Measurements from ENCODE around the gene SHFL.

Gene SHFL

GRCh38 chr19:10122045-10122444, 35.9 kb downstream of the SHFL start:
- Histone ChIP-seq H3K27ac (no peak overlapping the region), H3K4me2 (no peak overlapping the region), H3K4me3 (IDR thresholded peaks at IDR 0.05; ENCODE audit: insufficient read depth, low read depth, low read length) (no peak overlapping the region), H3K36me3 (ENCODE audit: insufficient read depth) (no peaks in the 10 kb centered on the region), H3K9ac (no peak overlapping the region), H3K79me2 (ENCODE audit: insufficient read depth, low read depth) (peaks cover 12% of the 10 kb centered on the region; the same call in 1 of the 2 replicates), H3K4me1 (ENCODE audit: low read depth, poor library complexity, severe bottlenecking) (peaks cover 2% of the 10 kb centered on the region), H3K27me3 (ENCODE audit: insufficient read depth, low read depth) (no peaks in the 10 kb centered on the region), H2AFZ (ENCODE audit: low read depth) (no peak overlapping the region), H4K20me1 (ENCODE audit: insufficient read depth) (no peaks in the 10 kb centered on the region)
- TF ChIP-seq, protein P1, sequence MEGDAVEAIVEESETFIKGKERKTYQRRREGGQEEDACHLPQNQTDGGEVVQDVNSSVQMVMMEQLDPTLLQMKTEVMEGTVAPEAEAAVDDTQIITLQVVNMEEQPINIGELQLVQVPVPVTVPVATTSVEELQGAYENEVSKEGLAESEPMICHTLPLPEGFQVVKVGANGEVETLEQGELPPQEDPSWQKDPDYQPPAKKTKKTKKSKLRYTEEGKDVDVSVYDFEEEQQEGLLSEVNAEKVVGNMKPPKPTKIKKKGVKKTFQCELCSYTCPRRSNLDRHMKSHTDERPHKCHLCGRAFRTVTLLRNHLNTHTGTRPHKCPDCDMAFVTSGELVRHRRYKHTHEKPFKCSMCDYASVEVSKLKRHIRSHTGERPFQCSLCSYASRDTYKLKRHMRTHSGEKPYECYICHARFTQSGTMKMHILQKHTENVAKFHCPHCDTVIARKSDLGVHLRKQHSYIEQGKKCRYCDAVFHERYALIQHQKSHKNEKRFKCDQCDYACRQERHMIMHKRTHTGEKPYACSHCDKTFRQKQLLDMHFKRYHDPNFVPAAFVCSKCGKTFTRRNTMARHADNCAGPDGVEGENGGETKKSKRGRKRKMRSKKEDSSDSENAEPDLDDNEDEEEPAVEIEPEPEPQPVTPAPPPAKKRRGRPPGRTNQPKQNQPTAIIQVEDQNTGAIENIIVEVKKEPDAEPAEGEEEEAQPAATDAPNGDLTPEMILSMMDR (conservative IDR thresholded peaks at IDR 0.05; ENCODE audit: low read depth, low read length): no peak

DNA sequence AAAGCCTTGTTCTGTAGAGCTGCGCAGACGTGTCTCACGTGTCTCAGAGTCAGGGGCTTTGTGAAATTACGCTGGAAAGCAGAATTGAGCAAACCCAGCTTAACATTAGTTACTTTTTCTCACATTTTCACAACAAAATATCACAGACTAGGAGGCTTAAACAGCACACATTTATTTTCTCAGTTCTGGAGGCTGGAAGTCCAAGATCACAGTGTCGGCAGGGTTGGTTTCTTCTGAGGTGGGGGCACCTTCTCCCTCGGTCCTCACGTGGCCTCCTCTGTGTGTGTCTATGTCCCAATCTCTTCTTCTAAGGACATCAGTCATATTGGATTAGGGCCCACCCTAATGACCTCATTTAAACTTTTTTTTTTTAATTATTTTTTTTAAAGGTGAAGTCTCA, 38.3 kb downstream of the SHFL start:
- no peak overlapping the region for H3K27ac ChIP-seq
- no peaks in the 10 kb centered on the region for H3K27me3 ChIP-seq (ENCODE audit: insufficient read depth, low read depth)
- H3K4me2 ChIP-seq: no peak overlapping the region
- TF ChIP-seq, protein P1 (conservative IDR thresholded peaks at IDR 0.05; ENCODE audit: low read depth, low read length): no peak
- no peaks in the 10 kb centered on the region for H3K4me1 ChIP-seq (ENCODE audit: low read depth, poor library complexity, severe bottlenecking)
- no peak overlapping the region for H3K4me3 ChIP-seq (IDR thresholded peaks at IDR 0.05; ENCODE audit: insufficient read depth, low read depth, low read length)
- no peak overlapping the region for H3K9ac ChIP-seq
- H3K79me2 ChIP-seq (ENCODE audit: insufficient read depth, low read depth): peaks cover 2% of the 10 kb centered on the region; the same call in 1 of the 2 replicates
- H4K20me1 ChIP-seq (ENCODE audit: insufficient read depth): no peaks in the 10 kb centered on the region
- H3K36me3 ChIP-seq (ENCODE audit: insufficient read depth): no peaks in the 10 kb centered on the region
- no peak overlapping the region for H2AFZ ChIP-seq (ENCODE audit: low read depth)

GRCh38 chr19:10126213-10126639, 40.1 kb downstream of the SHFL start:
- TF ChIP-seq, protein P1 (conservative IDR thresholded peaks at IDR 0.05; ENCODE audit: low read depth, low read length): no peak
- Histone ChIP-seq H3K4me3 (IDR thresholded peaks at IDR 0.05; ENCODE audit: insufficient read depth, low read depth, low read length) (no peak overlapping the region), H3K36me3 (ENCODE audit: insufficient read depth) (no peaks in the 10 kb centered on the region), H3K4me1 (ENCODE audit: low read depth, poor library complexity, severe bottlenecking) (no peaks in the 10 kb centered on the region), H3K79me2 (ENCODE audit: insufficient read depth, low read depth) (no peaks in the 10 kb centered on the region), H3K4me2 (no peak overlapping the region), H3K27me3 (ENCODE audit: insufficient read depth, low read depth) (no peaks in the 10 kb centered on the region), H3K27ac (no peak overlapping the region), H4K20me1 (ENCODE audit: insufficient read depth) (no peaks in the 10 kb centered on the region), H3K9ac (no peak overlapping the region), H2AFZ (ENCODE audit: low read depth) (no peak overlapping the region)

DNA sequence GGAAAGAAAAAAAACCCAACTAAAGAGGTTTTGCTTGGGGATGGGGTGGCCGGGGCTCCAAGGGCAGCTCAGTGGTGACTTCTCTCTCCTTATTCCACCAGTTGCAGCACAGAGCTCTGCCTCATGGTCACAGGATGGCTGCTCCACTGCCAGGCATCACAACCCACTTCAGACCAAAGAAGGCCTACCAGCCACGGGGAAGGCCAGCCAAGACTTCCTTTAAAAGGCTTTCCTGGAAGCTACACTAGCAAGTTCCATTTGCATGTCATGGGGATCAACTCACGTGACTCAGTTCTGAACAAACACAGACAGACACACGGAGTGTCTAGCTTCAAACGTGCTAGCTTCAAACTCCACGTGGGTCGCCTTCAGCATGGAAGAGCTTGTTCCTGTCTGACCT, 46.8 kb downstream of the SHFL start:
- no peak overlapping the region for H3K4me3 ChIP-seq (IDR thresholded peaks at IDR 0.05; ENCODE audit: insufficient read depth, low read depth, low read length)
- H2AFZ ChIP-seq (ENCODE audit: low read depth): no peak overlapping the region
- no peak overlapping the region for H3K9ac ChIP-seq
- TF ChIP-seq, protein P1 (conservative IDR thresholded peaks at IDR 0.05; ENCODE audit: low read depth, low read length): no peak
- no peaks in the 10 kb centered on the region for H3K4me1 ChIP-seq (ENCODE audit: low read depth, poor library complexity, severe bottlenecking)
- H3K79me2 ChIP-seq (ENCODE audit: insufficient read depth, low read depth): no peaks in the 10 kb centered on the region
- H3K4me2 ChIP-seq: no peak overlapping the region
- H4K20me1 ChIP-seq (ENCODE audit: insufficient read depth): no peaks in the 10 kb centered on the region
- H3K27ac ChIP-seq: no peak overlapping the region
- no peaks in the 10 kb centered on the region for H3K27me3 ChIP-seq (ENCODE audit: insufficient read depth, low read depth)
- peaks cover 8% of the 10 kb centered on the region; the same call in 1 of the 2 replicates for H3K36me3 ChIP-seq (ENCODE audit: insufficient read depth)
